GM18520 (cell line): ENCODE results near the gene TMEM140.

Experiments used
- ATAC-seq: cut with Tn5 transposase; IDR thresholded peaks from one replicate; pipeline ENCODE4 v1.9.1; 2021; ENCODE audit not compliant: unreplicated experiment

Gene TMEM140

DNA sequence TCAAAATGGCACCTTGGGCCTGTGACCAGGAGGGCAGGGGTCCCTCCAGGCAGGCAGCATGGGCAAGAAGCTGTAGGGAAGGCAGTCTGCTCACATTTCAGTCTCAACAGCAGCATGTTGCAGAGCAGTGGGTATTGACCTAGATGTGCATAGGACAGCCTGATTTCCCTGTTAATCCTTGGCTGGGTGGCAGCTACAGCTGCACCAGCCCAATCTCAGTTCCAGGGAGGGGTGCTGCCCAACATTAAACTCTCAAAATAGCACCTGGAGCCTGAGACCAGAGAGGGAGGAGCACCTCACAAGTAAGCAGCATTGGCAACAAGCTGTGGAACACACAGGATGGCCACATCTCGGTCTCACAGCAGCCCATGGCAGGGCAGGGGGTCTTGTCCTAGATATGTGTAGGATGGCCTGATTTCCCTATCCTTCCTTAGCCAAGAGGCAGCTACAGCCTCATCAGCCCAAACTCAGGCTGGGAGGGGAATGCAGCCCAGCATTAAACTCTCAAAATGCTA lies 10.3 kb downstream of the TMEM140 start:
- ATAC-seq = no peak

DNA sequence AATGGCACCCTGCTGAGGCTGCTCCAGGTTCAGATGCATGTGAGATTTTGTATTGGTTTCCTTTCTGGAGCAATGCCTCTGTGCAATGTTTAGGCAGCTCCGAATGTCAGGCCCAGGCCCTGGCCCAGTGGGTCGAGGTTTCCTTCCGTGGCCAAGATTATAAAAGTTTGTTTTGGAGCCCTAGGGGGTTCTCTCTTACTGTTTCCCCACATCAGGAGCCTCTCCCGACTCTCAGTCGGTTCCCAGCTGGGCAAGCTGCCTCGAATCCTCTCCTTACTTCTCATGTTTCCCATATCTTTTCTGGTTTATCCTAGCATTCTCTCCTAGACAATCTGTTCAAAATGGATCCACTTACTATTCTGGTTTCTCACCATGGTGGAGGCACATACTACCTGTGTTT lies 11.0 kb downstream of the TMEM140 start:
- ATAC-seq = no peak

GRCh38 chr7:135159359-135160085 lies 11.7 kb downstream of the TMEM140 start:
- ATAC-seq = peak; percentile 2

DNA sequence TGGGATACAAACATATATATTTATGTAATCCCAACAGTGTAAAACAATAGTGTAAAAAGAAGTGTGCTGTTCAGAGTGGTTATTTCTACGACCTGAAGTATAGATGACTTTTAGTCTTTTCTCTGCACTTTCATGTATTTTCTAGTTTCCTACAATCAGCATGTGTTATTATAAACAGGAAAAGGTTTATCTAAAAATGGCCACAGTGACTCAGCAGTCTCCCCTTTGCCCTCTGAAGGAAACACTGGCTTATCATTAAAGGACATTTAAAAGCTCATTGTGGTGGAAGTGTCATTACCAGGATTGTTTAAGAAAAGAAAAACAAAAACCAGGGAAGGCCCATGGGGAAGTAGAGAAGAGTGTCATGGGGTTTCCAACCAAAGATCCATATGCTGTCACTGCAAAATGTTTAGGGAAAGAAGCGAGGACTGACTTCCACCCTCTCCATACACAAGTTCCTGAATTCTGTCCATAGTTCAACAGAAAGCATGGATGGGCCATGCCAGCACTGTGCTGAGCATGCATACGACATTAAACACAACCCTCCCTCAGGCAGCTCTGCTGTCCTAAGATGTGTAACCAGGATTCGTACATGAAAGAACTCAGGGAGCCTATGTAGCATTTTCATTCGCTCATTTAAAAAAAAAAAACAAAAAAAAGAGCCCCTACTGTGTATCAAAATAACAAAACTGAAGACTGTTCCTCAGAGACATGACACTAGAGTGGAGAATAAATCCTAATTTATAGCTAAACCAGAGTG lies 12.4 kb downstream of the TMEM140 start:
- peak; percentile 26 for ATAC-seq

DNA sequence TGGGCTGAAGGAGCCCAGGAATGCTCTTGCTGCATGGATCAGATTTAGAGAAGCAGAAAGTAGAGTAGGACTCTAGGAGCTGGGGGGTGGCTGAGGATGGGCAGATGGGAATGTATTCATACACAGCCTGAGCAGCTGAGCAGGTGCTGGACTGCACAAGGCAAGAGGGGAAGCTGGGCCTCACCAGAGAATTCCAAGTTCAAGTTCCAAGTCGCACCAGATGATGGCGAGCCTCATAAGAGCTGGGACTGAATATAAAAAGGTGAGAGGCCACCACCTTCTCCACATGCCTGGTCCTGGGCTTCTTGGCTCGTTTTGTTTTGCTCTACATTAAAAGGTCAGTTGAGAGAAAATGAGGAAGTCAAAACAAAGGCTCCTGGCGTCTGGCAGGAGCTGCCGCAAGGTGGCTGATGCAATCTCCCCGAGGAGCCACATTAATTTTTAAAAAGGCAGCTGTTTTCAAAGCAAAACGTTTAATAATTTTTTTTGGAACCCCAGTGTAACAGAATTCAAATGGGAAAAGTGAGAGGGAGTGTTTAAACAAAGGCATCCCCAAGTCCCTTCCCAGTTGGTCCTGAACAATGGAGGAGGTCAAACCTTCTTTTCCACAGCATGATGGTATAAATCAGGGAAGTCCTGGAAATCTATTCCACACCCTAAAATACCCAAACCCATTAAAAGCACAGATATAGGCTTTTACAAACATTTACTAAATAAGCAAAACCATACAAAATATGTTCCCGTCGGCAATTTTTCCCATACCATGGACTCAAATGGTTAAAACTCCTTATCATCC lies 13.2 kb downstream of the TMEM140 start:
- ATAC-seq = no peak

DNA sequence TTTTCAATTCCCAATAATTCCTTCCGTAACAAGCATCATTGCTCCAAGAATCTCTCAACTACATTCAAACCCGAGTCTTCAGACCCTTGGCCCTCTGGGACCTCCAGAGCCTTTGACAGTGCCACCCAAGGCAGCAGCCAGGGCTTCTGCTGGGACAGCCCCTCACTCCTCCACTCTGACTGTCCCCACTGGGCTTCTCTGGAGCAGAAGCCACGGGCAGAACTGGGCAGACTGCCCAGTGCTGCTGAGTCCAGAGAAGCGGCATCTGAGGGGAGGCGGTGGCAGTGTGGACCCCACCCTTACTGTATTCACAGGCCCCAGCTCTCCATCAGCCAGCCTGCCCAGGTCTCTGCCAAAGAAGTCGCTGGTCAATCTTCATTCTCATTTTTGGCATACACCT lies 13.8 kb downstream of the TMEM140 start:
- no peak for ATAC-seq

GRCh38 chr7:135162382-135163001 lies 14.6 kb downstream of the TMEM140 start:
- ATAC-seq = no peak

GRCh38 chr7:135164357-135165061 lies 16.6 kb downstream of the TMEM140 start:
- ATAC-seq = no peak

DNA sequence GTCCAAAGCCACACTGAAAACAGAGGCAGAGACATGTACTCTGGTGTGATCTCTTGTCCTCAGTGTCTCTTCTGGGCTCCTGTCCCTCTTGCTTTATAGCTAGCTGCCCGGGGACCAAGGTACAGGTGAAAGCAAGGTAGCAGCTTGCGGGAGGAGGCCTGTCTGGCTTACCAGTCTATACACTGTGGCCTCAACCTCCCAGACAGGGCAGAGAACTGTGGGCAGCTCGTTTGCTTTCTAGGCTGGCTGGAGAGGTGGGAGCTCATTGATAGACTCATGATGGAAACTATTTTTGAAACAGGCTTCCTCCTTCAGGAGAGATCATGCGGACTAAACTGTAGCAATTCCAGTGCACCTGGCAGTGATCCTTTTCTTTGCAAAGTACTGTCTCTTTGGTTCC lies 18.0 kb downstream of the TMEM140 start:
- ATAC-seq = no peak

DNA sequence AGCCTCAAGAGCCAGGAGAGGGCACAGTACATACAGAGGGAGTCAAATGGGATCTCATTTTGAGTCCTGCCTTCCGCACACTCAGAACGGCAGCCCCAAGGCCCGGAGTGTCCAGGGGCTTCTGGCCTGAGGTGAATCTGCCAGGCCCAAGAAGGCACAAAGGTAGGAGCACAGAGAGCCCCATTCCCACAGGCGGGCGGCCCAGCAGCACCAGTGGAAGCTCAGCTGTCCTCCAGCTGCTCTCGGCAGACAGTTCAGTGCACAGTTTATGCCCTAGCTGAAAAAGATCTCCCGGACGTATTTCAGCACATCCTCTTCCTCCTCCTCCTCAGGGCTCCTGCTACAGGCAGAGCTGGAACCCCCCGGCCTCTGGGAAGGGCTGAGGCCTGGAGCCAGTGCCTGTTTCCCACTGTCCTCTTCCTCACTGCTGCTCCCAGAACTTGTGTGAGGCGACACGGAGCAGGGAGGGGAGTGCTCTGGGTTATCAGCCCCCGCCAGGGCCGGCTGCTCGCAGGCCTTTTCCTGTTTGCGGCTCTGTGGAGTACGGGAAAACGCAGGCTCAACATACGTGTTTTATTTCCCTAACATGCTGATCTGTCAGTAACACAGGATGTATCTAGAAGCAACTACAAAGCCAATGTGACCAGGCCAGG lies 18.6 kb downstream of the TMEM140 start:
- ATAC-seq = no peak

- ATAC-seq = no peak
Observed at GRCh38 chr7:135167365-135167917, 19.6 kb downstream of the TMEM140 start.

DNA sequence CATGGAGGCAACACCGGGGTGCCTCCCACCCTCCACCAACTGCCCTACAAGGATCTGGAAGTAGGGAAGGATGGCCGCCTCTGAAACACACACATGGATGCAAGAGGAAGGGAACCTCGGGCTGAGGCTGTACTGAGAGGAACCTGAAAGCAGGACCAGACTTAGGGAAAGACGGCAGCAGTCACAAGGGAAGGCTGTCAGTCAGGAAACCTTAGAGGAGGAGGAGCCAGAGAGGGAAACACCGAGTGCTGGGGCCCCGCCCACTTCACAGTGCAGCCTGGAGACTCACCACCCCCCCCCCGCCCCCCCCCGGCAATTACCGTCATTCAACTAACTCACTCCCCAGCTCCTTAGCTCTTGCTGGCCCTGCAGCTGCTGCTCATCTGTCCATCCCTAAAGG lies 20.1 kb downstream of the TMEM140 start:
- no peak for ATAC-seq

DNA sequence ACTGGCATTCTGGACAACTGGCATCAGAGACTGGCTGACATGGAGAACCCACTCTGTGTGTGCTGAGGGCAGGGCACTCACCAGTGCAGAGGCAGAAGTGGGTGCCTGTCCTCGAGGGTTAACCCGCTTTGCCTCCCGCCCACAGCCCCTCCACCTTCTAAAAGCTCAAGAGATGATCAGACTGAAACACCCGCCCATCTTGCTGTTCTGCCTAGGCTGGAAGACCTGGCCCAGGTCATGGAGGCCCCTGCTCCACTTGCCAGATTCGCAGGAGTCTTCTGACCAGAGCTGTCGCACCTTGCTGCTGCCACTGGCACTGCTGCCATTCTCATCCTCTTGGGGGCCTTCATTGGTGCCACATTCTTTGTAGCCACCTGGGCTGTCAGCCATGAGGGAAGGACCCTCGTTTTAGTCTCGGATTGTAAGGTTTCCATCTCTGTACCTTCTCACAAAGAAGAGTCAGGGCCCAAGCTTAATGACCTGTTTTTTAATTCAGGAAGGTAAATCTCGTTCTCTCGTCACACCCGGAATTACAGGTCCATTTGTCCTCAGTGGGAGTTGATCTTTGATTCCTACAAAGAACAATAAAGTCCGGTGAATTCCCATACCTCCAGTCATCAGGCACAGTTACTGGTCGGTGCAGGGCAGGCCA lies 20.7 kb downstream of the TMEM140 start:
- no peak for ATAC-seq

DNA sequence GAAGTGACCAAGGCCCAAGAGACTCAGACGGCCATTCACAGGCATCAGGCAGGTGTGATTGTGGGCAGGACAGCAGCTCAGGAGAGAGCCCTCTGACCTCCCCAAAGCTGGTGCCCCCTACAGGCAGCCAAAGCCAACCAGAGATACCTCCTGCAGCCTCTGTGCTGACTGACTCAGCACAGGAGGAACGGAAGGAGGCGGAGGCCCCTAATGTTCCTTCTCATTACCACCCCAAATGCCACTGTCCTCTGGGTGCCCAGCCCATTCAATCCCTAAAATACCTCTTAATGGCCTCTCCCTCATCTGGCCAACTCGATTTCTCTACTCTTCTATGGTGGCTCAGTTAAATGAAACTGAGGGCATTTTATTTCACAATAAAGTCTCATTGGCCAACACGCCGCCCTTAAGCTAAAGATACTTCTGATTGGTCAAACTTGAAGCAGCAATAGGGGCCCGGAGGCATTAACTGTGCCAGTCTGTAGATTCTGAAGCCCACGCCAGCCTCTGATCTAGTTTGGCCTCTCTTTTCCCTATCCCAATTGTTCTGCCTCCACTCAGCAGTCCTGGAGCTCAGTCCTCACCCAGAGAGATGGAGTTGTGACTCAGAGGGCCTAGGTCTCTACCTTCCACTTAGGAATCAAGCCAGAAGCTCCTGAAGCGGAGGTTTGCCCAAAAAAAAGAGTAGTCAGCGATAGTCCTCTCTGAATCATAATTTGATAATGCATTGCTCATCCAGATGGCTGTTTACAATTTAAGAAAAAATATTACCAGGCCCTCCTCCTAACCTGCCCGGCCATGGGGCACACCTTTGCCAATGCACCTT lies 21.5 kb downstream of the TMEM140 start:
- ATAC-seq = no peak

DNA sequence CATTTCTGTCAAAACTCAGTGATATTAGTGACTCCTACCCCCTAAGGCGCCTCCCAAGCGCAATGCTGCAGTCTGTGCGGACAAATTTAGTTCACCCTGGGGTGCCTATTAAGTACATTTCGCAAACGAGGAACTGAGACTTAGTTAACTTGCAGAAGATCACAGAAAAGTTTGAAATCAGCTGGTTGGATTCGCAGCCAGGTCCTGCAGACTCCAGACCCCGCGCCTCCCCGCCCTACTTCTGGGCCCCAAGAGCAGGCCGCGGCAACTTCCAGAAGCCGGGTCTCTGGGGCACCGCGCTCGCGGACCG lies 22.0 kb downstream of the TMEM140 start:
- ATAC-seq = no peak

GRCh38 chr7:135170274-135170997 lies 22.6 kb downstream of the TMEM140 start, which contains the start of gene CYREN:
TSS of gene CYREN (minus strand) at chr7:135170707. CDS start at chr7:135168922, 1,785 bp downstream.
- ATAC-seq = peak; percentile 61

DNA sequence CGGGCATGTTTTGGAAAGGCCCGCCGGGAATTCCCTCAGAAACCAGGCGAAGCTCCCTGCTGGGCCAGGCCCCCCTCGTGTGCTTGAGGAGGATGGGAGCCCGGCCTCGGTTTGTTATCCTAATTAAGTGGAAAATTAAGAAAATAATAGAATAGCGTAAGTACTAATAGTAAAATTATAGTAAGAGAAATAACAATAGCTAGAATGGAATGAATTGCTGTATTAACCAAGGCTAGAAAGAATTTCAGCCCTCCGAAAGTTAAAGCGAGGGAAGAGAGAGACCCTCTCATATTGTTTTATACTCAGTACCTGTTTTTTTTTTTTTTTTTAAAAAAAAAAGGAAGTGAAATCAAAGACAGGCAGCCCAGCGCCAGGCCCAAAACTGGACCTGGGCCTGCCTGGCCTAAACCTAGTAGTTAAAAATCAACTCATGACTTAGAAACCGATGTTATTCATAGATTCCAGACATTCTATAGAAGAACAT lies 23.2 kb downstream of the TMEM140 start:
- peak; percentile 15 for ATAC-seq
